Astrocyte (in vitro differentiated cells and primary cell): ENCODE measurements around the gene ABCA3. TPM values are rescaled to one million over a fixed set of nuclear protein-coding genes. Genes with fewer than 3 reads are reported as not detected.

Experiments
- DNase-seq: peaks from one replicate; pipeline ENCODE4 v3.0.0-alpha.2; 2010; ENCODE audit warnings: low read depth
- FAIRE-seq: peaks from 2 replicates; lab custom pipeline; 2011; peaks lifted over from hg19 to GRCh38; lab: Jason Lieb, UNC
- H2AFZ ChIP-seq: 2 replicates; pipeline ENCODE4 v1.6.0; 2012; ENCODE audit warnings: low read depth, low read length, inconsistent platforms
- H3K27ac ChIP-seq: 2 replicates; pipeline ENCODE4 v1.5.1; 2011; ENCODE audit warnings: low read depth, low read length, inconsistent platforms
- H3K27me3 ChIP-seq: 2 replicates; pipeline ENCODE4 v1.6.0; 2011; ENCODE audit warnings: low read length, inconsistent platforms; ENCODE audit not compliant: insufficient read depth
- H3K36me3 ChIP-seq: 2 replicates; pipeline ENCODE4 v1.5.1; 2011; ENCODE audit warnings: low read length, inconsistent platforms; ENCODE audit not compliant: insufficient read depth
- H3K4me1 ChIP-seq: 2 replicates; pipeline ENCODE4 v1.5.1; 2011; ENCODE audit warnings: low read length, inconsistent platforms; ENCODE audit not compliant: insufficient read depth
- H3K4me2 ChIP-seq: 2 replicates; pipeline ENCODE4 v1.6.0; 2012; ENCODE audit warnings: low read length, inconsistent platforms
- H3K4me3 ChIP-seq: 2 replicates; pipeline ENCODE4 v1.5.1; 2011; ENCODE audit warnings: low read depth, mild to moderate bottlenecking, low read length, inconsistent platforms; ENCODE audit not compliant: insufficient read depth
- H3K79me2 ChIP-seq: 2 replicates; pipeline ENCODE4 v1.6.0; 2012; ENCODE audit warnings: mild to moderate bottlenecking, low read length, inconsistent platforms; ENCODE audit not compliant: insufficient read depth
- H3K9ac ChIP-seq: 2 replicates; pipeline ENCODE4 v1.6.0; 2012; ENCODE audit warnings: mild to moderate bottlenecking, low read length, inconsistent platforms
- H3K9me3 ChIP-seq: 2 replicates; pipeline ENCODE4 v1.5.1; 2012; ENCODE audit warnings: low read depth, mild to moderate bottlenecking, low read length, inconsistent platforms; ENCODE audit not compliant: insufficient read depth
- H4K20me1 ChIP-seq: 2 replicates; pipeline ENCODE4 v1.6.0; 2012; ENCODE audit warnings: low read length, inconsistent platforms; ENCODE audit not compliant: insufficient read depth
- H3K27ac Mint-ChIP-seq: one replicate; pipeline ENCODE4 v1.8.0; 2021; ENCODE audit warnings: mild to moderate bottlenecking, mixed read lengths; ENCODE audit not compliant: unreplicated experiment
- H3K27me3 Mint-ChIP-seq: one replicate; pipeline ENCODE4 v1.8.0; 2021; ENCODE audit warnings: low read depth, mixed read lengths; ENCODE audit not compliant: unreplicated experiment
- H3K36me3 Mint-ChIP-seq: one replicate; pipeline ENCODE4 v1.8.0; 2021; ENCODE audit warnings: low read depth, mixed read lengths; ENCODE audit not compliant: unreplicated experiment
- H3K4me1 Mint-ChIP-seq: one replicate; pipeline ENCODE4 v1.8.0; 2021; ENCODE audit warnings: low read depth, mixed read lengths; ENCODE audit not compliant: unreplicated experiment
- H3K4me3 Mint-ChIP-seq: one replicate; pipeline ENCODE4 v1.8.0; 2021; ENCODE audit warnings: mild to moderate bottlenecking, moderate library complexity, mixed read lengths; ENCODE audit not compliant: unreplicated experiment
- H3K9me3 Mint-ChIP-seq: one replicate; pipeline ENCODE4 v1.8.0; 2021; ENCODE audit warnings: mild to moderate bottlenecking, mixed read lengths; ENCODE audit not compliant: unreplicated experiment
- CTCF ChIP-seq: IDR thresholded peaks from 2 replicates; pipeline ENCODE4 v1.5.1; 2011; ENCODE audit warnings: low read depth, mild to moderate bottlenecking, inconsistent platforms, low read length, moderate library complexity; ENCODE audit not compliant: insufficient read depth
- EZH2 ChIP-seq: IDR thresholded peaks from 2 replicates; pipeline ENCODE4 v1.6.1; 2012; ENCODE audit warnings: mild to moderate bottlenecking, low read length, inconsistent platforms; ENCODE audit not compliant: insufficient read depth
- total RNA-seq: library from RNA; stranded (reverse); gene quantifications from 2 replicates; pipeline ENCODE4 v1.2.1, GENCODE V29; 2021

The ABCA3 gene
- total RNA-seq, 1 donor from 2014 or later, result 4.8 TPM

- Histone ChIP-seq H3K27me3 (peaks cover 8% of the 10 kb centered on the region), H4K20me1 (no peaks in the 10 kb centered on the region), H3K9ac (no peak overlapping the region), H3K79me2 (no peaks in the 10 kb centered on the region), H3K36me3 (no peaks in the 10 kb centered on the region), H3K27ac (no peak overlapping the region), H3K9me3 (no peaks in the 10 kb centered on the region), H2AFZ (no peak overlapping the region), H3K4me3 (no peak overlapping the region), H3K4me1 (no peaks in the 10 kb centered on the region), H3K4me2 (no peak overlapping the region)
- no peaks in the 10 kb centered on the region for H3K36me3 Mint-ChIP-seq
- peaks cover 1% of the 10 kb centered on the region for H3K9me3 Mint-ChIP-seq
- no peak for DNase-seq
- H3K4me1 Mint-ChIP-seq, result peaks cover 5% of the 10 kb centered on the region
- H3K27me3 Mint-ChIP-seq, result peaks cover 10% of the 10 kb centered on the region
- H3K27ac Mint-ChIP-seq, result no peak overlapping the region
- no peak overlapping the region for H3K4me3 Mint-ChIP-seq
- no peak for FAIRE-seq
- TF ChIP-seq CTCF, result no peak
- no peak for TF ChIP-seq EZH2
These were observed 8.6 kb downstream of the ABCA3 start for GRCh38 chr16:2331931-2332267.

GRCh38 chr16:2331199-2331930, 9.2 kb downstream of the ABCA3 start:
- DNase-seq (no peak), FAIRE-seq (no peak)
- Histone ChIP-seq H3K4me2 (no peak overlapping the region), H4K20me1 (no peaks in the 10 kb centered on the region), H3K9me3 (no peaks in the 10 kb centered on the region), H3K79me2 (no peaks in the 10 kb centered on the region), H2AFZ (no peak overlapping the region), H3K36me3 (no peaks in the 10 kb centered on the region), H3K4me3 (no peak overlapping the region), H3K27ac (no peak overlapping the region), H3K9ac (no peak overlapping the region), H3K27me3 (peaks cover 8% of the 10 kb centered on the region), H3K4me1 (no peaks in the 10 kb centered on the region)
- Mint-ChIP-seq H3K9me3 (peaks cover 1% of the 10 kb centered on the region), H3K4me3 (no peak overlapping the region), H3K27ac (no peak overlapping the region), H3K36me3 (no peaks in the 10 kb centered on the region), H3K4me1 (peaks cover 5% of the 10 kb centered on the region), H3K27me3 (peaks cover 11% of the 10 kb centered on the region)
- TF ChIP-seq EZH2 (no peak), CTCF (no peak)

- Mint-ChIP-seq H3K9me3 (peaks cover 1% of the 10 kb centered on the region), H3K27me3 (peaks cover 18% of the 10 kb centered on the region), H3K27ac (no peak overlapping the region), H3K36me3 (no peaks in the 10 kb centered on the region), H3K4me1 (peaks cover 5% of the 10 kb centered on the region), H3K4me3 (no peak overlapping the region)
- DNase-seq (no peak), FAIRE-seq (no peak)
- Histone ChIP-seq H4K20me1 (no peaks in the 10 kb centered on the region), H3K4me3 (no peak overlapping the region), H3K27ac (no peak overlapping the region), H3K9me3 (no peaks in the 10 kb centered on the region), H3K79me2 (no peaks in the 10 kb centered on the region), H3K4me1 (no peaks in the 10 kb centered on the region), H3K9ac (no peak overlapping the region), H2AFZ (no peak overlapping the region), H3K27me3 (peaks cover 11% of the 10 kb centered on the region), H3K36me3 (no peaks in the 10 kb centered on the region), H3K4me2 (no peak overlapping the region)
- no peak for TF ChIP-seq EZH2
- TF ChIP-seq CTCF, result no peak
These were observed 11.0 kb downstream of the ABCA3 start for GRCh38 chr16:2329532-2329931.
